ENCODE results near the gene CCDC116. TPM values are rescaled to one million over a fixed set of nuclear protein-coding genes. Genes with fewer than 3 reads are reported as not detected.
"Not testable (repeated sequence)": the region's sequence is repeated elsewhere in the genome, so short reads cannot be mapped to it uniquely, and the experiment has no call there.

CCDC116 gene
- total RNA-seq, 4 donors from 2014 or later, result 0.16 to 1.3 (median 0.20) TPM

- no peak for TF ChIP-seq EP300 (IDR thresholded peaks at IDR 0.05)
- TF ChIP-seq POLR2A (IDR thresholded peaks at IDR 0.05), result no peak
- no peak for TF ChIP-seq CTCF (IDR thresholded peaks at IDR 0.05)
- no peak for TF ChIP-seq POLR2AphosphoS5 (IDR thresholded peaks at IDR 0.05)
- H3K27ac ChIP-seq, result no peak overlapping the region
- no peaks in the 10 kb centered on the region for H3K27me3 ChIP-seq
- H3K9me3 ChIP-seq, result no peaks in the 10 kb centered on the region
- no peak overlapping the region for H3K4me3 ChIP-seq
- H3K36me3 ChIP-seq, result no peaks in the 10 kb centered on the region
- no peak for ATAC-seq
- H3K4me1 ChIP-seq, result peaks cover 0 to 41% (median 0%) of the 10 kb centered on the region in 3 donors
- 78 to 79% methylated on average over 4 to 6 of the region's 9 CpGs for WGBS, 2 donors (ENCODE audit: low coverage in 1 of 2)
Measured at GRCh38 chr22:21603973-21604372, 28.6 kb upstream of the CCDC116 start.

GRCh38 chr22:21605887-21606564 is 26.5 kb upstream of the CCDC116 start:
- Histone ChIP-seq H3K27ac (no peak overlapping the region), H3K4me3 (no peak overlapping the region), H3K9me3 (no peaks in the 10 kb centered on the region), H3K27me3 (no peaks in the 10 kb centered on the region), H3K4me1 (peaks cover 0 to 28% (median 0%) of the 10 kb centered on the region in 3 donors), H3K36me3 (peaks cover 0 to 13% of the 10 kb centered on the region in 2 donors)
- TF ChIP-seq CTCF (IDR thresholded peaks at IDR 0.05) (no peak), POLR2A (IDR thresholded peaks at IDR 0.05) (no peak), EP300 (IDR thresholded peaks at IDR 0.05) (no peak), POLR2AphosphoS5 (IDR thresholded peaks at IDR 0.05) (no peak)
- WGBS, 2 donors (ENCODE audit: low coverage in 1 of 2), result 100% methylated on average over 1 of the region's 7 CpGs; no CpG with 5 or more reads in 1 of the 2 donors
- no peak for ATAC-seq

- no peak overlapping the region for H3K27ac ChIP-seq
- H3K4me3 ChIP-seq, result no peak overlapping the region
- peaks cover 0 to 35% (median 0%) of the 10 kb centered on the region in 3 donors for H3K4me1 ChIP-seq
- no peaks in the 10 kb centered on the region for H3K9me3 ChIP-seq
- 96 to 100% methylated on average over 2 to 4 of the region's 8 CpGs for WGBS, 2 donors (ENCODE audit: low coverage in 1 of 2)
- no peak for TF ChIP-seq CTCF (IDR thresholded peaks at IDR 0.05)
- TF ChIP-seq POLR2A (IDR thresholded peaks at IDR 0.05), result no peak
- TF ChIP-seq EP300 (IDR thresholded peaks at IDR 0.05), result no peak
- TF ChIP-seq POLR2AphosphoS5 (IDR thresholded peaks at IDR 0.05), result no peak
- peaks cover 0 to 21% of the 10 kb centered on the region in 2 donors for H3K36me3 ChIP-seq
- no peaks in the 10 kb centered on the region for H3K27me3 ChIP-seq
- ATAC-seq, result no peak
Measured at GRCh38 chr22:21606775-21607174, 25.8 kb upstream of the CCDC116 start.

- not testable (repeated sequence) for ATAC-seq
- 93 to 100% methylated on average over 5 to 10 of the region's 11 CpGs for WGBS, 2 donors (ENCODE audit: low coverage in 1 of 2)
Measured at GRCh38 chr22:21609556-21610157, 22.9 kb upstream of the CCDC116 start.

DNA sequence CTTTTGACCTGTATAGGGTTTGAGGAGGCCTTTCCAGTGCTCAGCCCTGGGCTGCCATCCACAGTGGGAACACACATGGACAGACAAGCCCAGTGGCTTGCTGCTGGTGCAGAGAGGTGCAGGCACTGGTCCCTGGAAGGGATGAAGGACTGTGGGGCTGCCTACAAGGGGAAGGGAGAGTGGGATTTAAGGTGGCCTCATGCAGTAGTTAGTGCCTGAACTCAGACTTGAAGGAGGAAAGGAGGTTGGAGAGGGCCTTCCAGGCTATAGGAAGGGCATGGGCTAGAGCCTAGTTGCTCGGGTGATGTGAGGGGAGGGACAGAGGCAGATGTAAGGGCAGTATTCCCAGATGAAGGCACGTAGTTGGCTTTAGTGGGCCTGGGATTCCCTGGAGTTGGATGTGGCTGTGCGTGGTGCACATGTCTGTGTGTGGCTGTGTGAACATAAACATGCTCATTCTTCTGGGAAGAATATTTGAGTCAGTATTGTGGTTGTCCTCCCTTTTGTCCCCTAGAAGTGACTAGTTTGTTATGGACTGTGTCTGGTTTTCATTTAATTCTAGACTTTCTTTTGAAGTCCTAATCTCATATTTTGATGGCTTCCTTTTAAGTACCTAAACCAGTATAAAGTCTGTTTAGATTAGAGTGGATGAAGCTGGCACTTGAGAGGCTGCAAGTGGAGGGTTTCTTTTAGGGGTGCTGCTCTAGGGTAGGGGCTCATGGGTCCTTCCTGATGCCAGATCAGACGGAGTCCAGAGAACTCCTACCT is 21.2 kb upstream of the CCDC116 start:
- no peaks in the 10 kb centered on the region for H3K9me3 ChIP-seq
- WGBS, 2 donors (ENCODE audit: low coverage in 1 of 2), result 59 to 86% methylated on average over 1 to 4 of the region's 4 CpGs
- no peak for ATAC-seq
- H3K36me3 ChIP-seq, result peaks cover 0 to 59% of the 10 kb centered on the region in 2 donors
- no peak for TF ChIP-seq POLR2AphosphoS5 (IDR thresholded peaks at IDR 0.05)
- TF ChIP-seq CTCF (IDR thresholded peaks at IDR 0.05), result no peak
- TF ChIP-seq EP300 (IDR thresholded peaks at IDR 0.05), result no peak
- no peaks in the 10 kb centered on the region for H3K27me3 ChIP-seq
- H3K4me3 ChIP-seq, result no peak overlapping the region
- H3K4me1 ChIP-seq, result peaks cover 0 to 25% (median 0%) of the 10 kb centered on the region in 3 donors
- no peak overlapping the region for H3K27ac ChIP-seq

More at GRCh38 chr22:21609556-21610157, 22.9 kb upstream of the CCDC116 start:
- H3K4me3 ChIP-seq, H3K9me3 ChIP-seq, H3K27ac ChIP-seq, H3K27me3 ChIP-seq: not testable (repeated sequence)
- Histone ChIP-seq H3K4me1 (peaks cover 0 to 34% (median 0%) of the 10 kb centered on the region in 3 donors), H3K36me3 (peaks cover 0 to 46% of the 10 kb centered on the region in 2 donors)
